Esophagus muscularis mucosa (tissue), 4 donors: ENCODE results near the gene CLASP1.

Experiments used
- EP300 ChIP-seq: sonication (generic); formaldehyde crosslinking; IDR thresholded peaks from one replicate; pipeline ENCODE4 v1.6.1; 2017; ENCODE audit warnings: antibody characterized with exemption
- POLR2A ChIP-seq: fragments of 450-650 bp; IDR thresholded peaks from one replicate; pipeline ENCODE4 v1.6.1; 2017; ENCODE audit warnings: antibody characterized with exemption, moderate library complexity, mild to moderate bottlenecking, low read depth
- POLR2AphosphoS5 ChIP-seq, 2 donors: sonication (generic); formaldehyde crosslinking; IDR thresholded peaks; one replicate each; pipeline ENCODE4 v1.6.1; 2017; ENCODE audit warnings: antibody characterized with exemption in 2 of 2
- TF ChIP-seq, protein P1 (sequence below), 3 experiments: fragments of 200-600 bp in 2 of 3; fragments of 450-650 bp in 1 of 3; sonication (generic) in 2 of 3; IDR thresholded peaks; one replicate each; pipeline ENCODE4 v1.5.1; 2017 to 2019; ENCODE audit warnings: antibody characterized with exemption in 3 of 3, mild to moderate bottlenecking in 2 of 3, moderate library complexity in 1 of 3

DNA sequence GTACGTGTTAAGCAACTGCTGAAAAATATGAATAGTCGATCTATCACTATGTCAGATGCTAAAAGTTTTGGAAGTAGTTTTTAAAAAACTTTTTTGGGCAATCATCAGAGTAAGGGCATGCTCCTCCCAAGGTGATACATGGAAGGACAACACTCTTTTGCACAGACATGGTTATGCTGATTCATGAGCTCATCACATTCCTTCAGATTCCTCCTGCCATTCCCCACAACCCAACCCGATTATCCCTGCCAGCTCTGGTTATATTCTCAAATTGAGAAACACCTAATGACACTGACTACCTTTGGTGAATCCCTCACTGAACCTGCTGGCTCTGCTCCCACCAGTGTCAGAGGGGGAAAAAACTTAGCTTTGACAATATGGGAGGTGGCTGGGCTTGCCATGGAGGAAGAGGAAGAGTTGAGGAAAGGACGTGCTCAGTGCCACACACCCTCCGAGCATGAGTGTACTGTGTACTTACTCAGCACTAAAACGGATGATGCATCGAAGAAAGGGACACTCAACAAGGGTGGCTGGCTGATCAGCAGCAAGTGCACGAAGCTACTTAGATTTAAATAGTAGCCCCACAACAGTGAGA, 202.5 kb downstream of the CLASP1 start:
- TF ChIP-seq, protein P1, sequence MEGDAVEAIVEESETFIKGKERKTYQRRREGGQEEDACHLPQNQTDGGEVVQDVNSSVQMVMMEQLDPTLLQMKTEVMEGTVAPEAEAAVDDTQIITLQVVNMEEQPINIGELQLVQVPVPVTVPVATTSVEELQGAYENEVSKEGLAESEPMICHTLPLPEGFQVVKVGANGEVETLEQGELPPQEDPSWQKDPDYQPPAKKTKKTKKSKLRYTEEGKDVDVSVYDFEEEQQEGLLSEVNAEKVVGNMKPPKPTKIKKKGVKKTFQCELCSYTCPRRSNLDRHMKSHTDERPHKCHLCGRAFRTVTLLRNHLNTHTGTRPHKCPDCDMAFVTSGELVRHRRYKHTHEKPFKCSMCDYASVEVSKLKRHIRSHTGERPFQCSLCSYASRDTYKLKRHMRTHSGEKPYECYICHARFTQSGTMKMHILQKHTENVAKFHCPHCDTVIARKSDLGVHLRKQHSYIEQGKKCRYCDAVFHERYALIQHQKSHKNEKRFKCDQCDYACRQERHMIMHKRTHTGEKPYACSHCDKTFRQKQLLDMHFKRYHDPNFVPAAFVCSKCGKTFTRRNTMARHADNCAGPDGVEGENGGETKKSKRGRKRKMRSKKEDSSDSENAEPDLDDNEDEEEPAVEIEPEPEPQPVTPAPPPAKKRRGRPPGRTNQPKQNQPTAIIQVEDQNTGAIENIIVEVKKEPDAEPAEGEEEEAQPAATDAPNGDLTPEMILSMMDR (IDR thresholded peaks at IDR 0.05) = no peak
- no peak for TF ChIP-seq POLR2AphosphoS5 (IDR thresholded peaks at IDR 0.05)
- TF ChIP-seq EP300 = no peak
- TF ChIP-seq POLR2A = no peak
